IgD-negative memory B cell (primary cell): ENCODE data around the gene ASB4. TPM values are rescaled to one million over a fixed set of nuclear protein-coding genes. Genes with fewer than 3 reads are reported as not detected.
A peak's percentile ranks its signal among the peaks of the same experiment; 100 is the strongest.

Experiments used
- H3K27ac Mint-ChIP-seq, 3 donors: one replicate each; pipeline ENCODE4 v1.8.0; 2020 to 2022; ENCODE audit warnings: mild to moderate bottlenecking in 3 of 3, mixed read lengths in 3 of 3, moderate library complexity in 1 of 3
- H3K27me3 Mint-ChIP-seq: one replicate; pipeline ENCODE4 v1.8.0; 2021; ENCODE audit warnings: mixed read lengths
- H3K36me3 Mint-ChIP-seq: one replicate; pipeline ENCODE4 v1.8.0; 2020; ENCODE audit warnings: mild to moderate bottlenecking, mixed read lengths
- H3K4me1 Mint-ChIP-seq, 3 donors: one replicate each; pipeline ENCODE4 v1.8.0; 2020 to 2022; ENCODE audit warnings: mixed read lengths in 3 of 3, mild to moderate bottlenecking in 1 of 3
- H3K4me3 Mint-ChIP-seq, 4 donors: one replicate each; pipeline ENCODE4 v1.8.0; 2020 to 2022; ENCODE audit warnings: mild to moderate bottlenecking in 4 of 4, mixed read lengths in 4 of 4, moderate library complexity in 3 of 4
- H3K9me3 Mint-ChIP-seq, 3 donors: one replicate each; pipeline ENCODE4 v1.8.0; 2020 to 2021; ENCODE audit warnings: mixed read lengths in 3 of 3, mild to moderate bottlenecking in 1 of 3
- polyA plus RNA-seq: library from polyadenylated mRNA; unstranded; fragments of 300-500 nt; fragmentation: Illumina TruSeq; gene quantifications from one replicate; pipeline ENCODE4 v1.2.3, GENCODE V29; 2021

ASB4 gene
- polyA plus RNA-seq, 1 donor from 2014 or later, result not detected

DNA sequence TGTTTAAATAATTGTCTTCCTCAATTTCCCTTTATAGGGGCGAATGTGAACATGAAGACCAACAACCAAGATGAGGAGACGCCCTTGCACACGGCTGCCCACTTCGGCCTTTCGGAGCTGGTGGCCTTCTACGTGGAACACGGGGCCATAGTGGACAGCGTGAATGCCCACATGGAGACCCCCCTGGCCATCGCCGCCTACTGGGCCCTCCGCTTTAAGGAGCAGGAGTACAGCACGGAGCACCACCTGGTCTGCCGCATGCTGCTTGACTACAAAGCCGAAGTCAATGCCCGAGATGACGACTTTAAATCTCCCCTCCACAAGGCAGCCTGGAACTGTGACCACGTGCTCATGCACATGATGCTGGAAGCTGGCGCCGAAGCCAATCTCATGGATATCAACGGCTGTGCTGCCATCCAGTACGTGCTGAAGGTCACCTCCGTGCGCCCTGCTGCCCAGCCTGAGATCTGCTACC is 42.1 kb downstream of the ASB4 start:
- Mint-ChIP-seq H3K4me3 (no peak overlapping the region), H3K9me3 (no peaks in the 10 kb centered on the region), H3K27me3 (peaks cover 4% of the 10 kb centered on the region), H3K4me1 (peaks cover 0 to 2% (median 2%) of the 10 kb centered on the region in 3 donors), H3K27ac (no peak overlapping the region), H3K36me3 (no peaks in the 10 kb centered on the region)

DNA sequence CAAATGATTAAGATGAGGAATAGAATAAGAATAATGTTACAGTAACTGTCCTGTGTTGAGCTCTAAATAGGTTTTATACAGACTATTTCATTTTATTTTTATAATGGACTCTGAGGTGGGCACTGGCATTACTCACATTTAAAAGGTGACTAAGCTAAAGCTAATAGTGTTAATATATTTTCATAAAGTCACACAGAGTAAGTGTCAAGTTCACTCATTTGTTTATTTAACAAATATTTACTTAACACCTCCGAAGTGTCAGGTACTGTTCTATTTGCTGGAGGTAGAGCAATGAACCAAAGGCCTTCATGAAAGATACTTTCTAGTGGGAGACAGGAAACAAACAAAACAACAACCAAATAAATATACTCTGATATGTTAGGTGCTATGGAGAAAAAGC is 44.0 kb downstream of the ASB4 start:
- Mint-ChIP-seq H3K9me3 (peaks cover 0 to 2% (median 0%) of the 10 kb centered on the region in 3 donors), H3K27ac (no peak overlapping the region), H3K4me1 (peaks cover 0 to 2% (median 2%) of the 10 kb centered on the region in 3 donors), H3K27me3 (peaks cover 4% of the 10 kb centered on the region), H3K4me3 (no peak overlapping the region), H3K36me3 (no peaks in the 10 kb centered on the region)

DNA sequence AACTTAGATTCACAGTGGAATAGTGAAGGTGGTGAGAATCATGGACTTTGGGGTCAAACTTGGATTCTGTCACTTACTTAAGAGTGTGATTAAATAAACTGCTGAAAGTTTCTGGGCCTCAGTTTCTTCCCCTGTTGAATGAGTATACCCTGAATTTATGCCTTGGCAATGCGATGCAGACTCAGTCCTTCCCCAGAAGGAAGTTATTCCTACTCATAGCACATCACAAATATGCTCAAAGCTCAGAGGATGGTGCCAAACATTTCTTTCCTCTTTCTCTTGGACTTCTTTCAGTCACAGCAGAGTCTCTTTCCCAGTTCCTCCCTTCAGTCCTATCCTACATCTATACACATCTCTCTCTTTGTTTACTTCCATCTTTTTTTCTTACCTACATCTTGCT is 45.1 kb downstream of the ASB4 start:
- Mint-ChIP-seq H3K4me1 (peaks cover 0 to 2% (median 2%) of the 10 kb centered on the region in 3 donors), H3K4me3 (no peak overlapping the region), H3K27me3 (peaks cover 4% of the 10 kb centered on the region), H3K9me3 (peaks cover 0 to 2% (median 0%) of the 10 kb centered on the region in 3 donors), H3K36me3 (no peaks in the 10 kb centered on the region), H3K27ac (no peak overlapping the region)

DNA sequence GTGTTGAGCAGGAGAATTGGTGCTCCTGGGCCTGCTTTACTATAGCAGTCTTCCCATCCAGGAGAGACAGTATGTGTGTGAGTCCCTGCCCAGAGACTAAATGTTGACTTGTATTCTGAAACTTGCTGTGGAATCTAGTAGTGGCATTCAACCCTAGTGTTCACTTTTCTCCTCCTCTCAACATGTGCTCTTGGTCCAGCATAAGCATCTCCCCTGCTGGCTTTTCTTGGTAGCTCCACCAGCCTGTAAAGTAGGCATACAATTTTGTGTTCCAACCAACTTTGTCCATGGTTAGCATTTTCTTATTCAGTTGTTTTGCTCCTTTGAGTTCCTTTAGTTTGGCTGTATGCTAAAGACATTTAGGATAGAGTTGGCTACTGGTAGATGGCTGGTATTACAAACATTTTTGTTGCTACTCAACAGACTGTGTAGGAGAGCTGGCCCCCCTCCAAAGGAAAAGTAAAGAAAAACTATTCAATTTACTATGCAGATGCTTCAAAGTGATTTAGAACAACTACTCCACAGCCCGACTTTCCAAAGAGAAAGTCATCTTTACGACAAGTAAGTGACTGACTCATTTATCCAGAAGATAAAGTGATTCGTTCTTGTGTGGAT is 46.0 kb downstream of the ASB4 start:
- no peak overlapping the region for H3K4me3 Mint-ChIP-seq
- H3K36me3 Mint-ChIP-seq, result no peaks in the 10 kb centered on the region
- peaks cover 0 to 2% (median 0%) of the 10 kb centered on the region in 3 donors for H3K9me3 Mint-ChIP-seq
- H3K27me3 Mint-ChIP-seq, result no peaks in the 10 kb centered on the region
- no peak overlapping the region for H3K27ac Mint-ChIP-seq
- H3K4me1 Mint-ChIP-seq, result peaks cover 0 to 2% (median 2%) of the 10 kb centered on the region in 3 donors

DNA sequence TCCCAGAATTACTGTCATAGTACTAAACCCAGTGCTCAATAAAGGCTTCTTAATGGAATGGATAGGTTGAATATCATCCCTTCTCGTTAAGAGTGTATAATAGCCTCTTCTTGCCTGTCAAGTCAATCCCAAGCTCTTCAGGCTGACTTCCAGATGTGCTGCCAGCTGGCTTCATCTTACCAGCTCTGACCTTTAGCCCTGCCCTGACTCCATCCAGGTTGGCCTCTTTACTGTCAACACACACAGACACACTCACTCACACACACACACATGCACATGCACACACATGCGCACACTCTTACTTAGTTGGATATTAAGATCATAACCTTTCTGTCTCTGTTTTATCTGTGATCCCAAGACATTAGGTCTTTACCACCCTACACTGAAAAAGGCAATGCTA is 49.1 kb downstream of the ASB4 start:
- no peak overlapping the region for H3K4me3 Mint-ChIP-seq
- no peaks in the 10 kb centered on the region for H3K36me3 Mint-ChIP-seq
- no peak overlapping the region for H3K27ac Mint-ChIP-seq
- no peaks in the 10 kb centered on the region for H3K27me3 Mint-ChIP-seq
- H3K4me1 Mint-ChIP-seq, result no peaks in the 10 kb centered on the region
- H3K9me3 Mint-ChIP-seq, result peaks cover 0 to 2% (median 0%) of the 10 kb centered on the region in 3 donors

DNA sequence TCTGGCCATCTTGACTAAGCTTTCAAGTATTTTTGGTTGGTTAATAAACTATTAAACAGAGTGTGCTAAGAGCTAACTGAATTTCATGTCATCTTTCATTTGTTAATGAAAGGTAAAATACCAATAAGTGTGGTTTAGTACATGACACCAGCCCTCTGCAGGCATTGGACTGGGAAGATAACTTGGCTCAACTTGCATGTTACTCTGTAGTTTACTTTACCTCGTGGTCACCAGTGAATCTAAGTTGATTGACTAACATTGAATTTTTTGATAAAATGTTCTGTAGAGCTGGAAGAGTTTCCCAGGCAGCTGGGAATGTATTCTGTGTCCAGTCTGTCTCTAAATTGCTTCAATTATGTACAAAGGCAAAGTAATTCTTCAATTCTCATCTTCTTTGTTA is 49.9 kb downstream of the ASB4 start:
- H3K36me3 Mint-ChIP-seq, result no peaks in the 10 kb centered on the region
- H3K27ac Mint-ChIP-seq, result no peak overlapping the region
- peaks cover 0 to 2% (median 0%) of the 10 kb centered on the region in 3 donors for H3K9me3 Mint-ChIP-seq

DNA sequence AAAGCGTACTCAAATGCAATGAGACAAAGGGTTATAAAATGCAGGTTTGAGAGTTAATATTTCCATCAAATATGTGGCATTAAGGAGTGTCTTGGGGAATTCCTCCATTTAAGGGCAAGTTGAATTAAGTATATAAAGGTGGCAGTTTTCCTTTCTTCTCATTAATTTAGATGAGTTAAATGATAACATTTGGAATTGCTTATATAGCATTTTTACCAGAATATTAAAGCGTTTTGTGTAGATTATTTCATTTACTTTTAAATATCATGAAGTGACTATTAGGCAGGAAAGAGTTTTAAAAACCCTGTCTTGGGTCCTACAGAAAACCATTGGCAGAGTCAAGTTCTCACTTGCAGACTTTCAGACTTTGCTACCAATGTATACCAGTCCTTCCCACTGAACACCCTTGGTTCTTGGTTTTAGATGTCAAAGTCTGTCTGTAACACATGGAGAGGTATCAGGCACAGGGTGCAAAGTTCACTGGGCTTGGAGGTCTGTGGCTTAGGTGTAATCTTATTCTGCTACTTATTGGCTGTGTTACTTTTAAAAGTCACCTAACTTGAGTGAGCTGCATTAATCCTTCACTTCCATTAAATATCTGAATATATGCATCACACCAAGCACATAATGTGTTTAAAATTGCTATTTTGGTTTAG is 51.0 kb downstream of the ASB4 start:
- H3K27ac Mint-ChIP-seq, result no peak overlapping the region
- peaks cover 1% of the 10 kb centered on the region for H3K36me3 Mint-ChIP-seq
- H3K9me3 Mint-ChIP-seq, result peaks cover 0 to 2% (median 0%) of the 10 kb centered on the region in 3 donors
- no peaks in the 10 kb centered on the region for H3K27me3 Mint-ChIP-seq
- H3K4me1 Mint-ChIP-seq, result no peaks in the 10 kb centered on the region
- H3K4me3 Mint-ChIP-seq, result no peak overlapping the region

More for the DNA sequence above, 49.9 kb downstream of the ASB4 start:
- Mint-ChIP-seq H3K4me3 (no peak overlapping the region), H3K4me1 (no peaks in the 10 kb centered on the region), H3K27me3 (no peaks in the 10 kb centered on the region)

DNA sequence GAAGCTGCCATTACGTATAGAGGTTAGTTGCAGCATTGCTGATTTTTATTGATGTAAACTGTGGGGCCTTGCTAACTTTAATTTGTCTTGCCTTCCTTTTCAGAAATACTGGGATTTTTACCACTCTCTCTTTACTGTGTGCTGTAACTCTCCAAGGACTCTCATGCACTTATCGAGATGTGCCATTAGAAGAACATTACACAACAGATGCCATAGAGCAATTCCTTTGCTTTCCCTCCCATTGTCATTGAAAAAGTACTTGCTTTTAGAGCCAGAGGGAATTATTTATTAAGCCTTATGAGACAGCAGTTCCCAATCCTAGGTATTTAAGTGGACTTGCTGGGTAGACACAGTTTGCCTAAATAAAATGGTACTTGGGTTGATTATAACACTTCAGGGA is 51.7 kb downstream of the ASB4 start:
- no peaks in the 10 kb centered on the region for H3K27me3 Mint-ChIP-seq
- H3K4me1 Mint-ChIP-seq, result no peaks in the 10 kb centered on the region
- peaks cover 0 to 2% (median 0%) of the 10 kb centered on the region in 3 donors for H3K9me3 Mint-ChIP-seq
- peaks cover 1% of the 10 kb centered on the region for H3K36me3 Mint-ChIP-seq
- no peak overlapping the region for H3K27ac Mint-ChIP-seq
- H3K4me3 Mint-ChIP-seq, result no peak overlapping the region

DNA sequence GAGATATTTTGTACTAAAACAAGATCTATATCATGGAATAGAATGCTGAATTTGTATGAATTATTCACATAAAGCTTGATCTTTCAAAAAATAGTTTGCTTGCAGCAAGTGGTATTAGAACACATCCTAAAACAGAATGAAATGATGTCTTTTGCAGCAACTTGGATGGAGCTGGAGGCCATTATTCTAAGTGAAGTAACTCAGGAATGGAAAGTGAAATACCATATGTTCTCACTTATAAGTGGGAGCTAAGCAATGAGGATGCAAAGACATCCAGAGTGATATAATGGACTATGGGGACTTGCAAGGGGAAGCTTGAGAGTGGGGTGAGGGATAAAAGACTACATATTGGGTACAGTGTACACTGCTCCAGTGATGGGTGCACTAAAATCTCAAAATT is 53.7 kb downstream of the ASB4 start:
- no peak overlapping the region for H3K27ac Mint-ChIP-seq
- H3K4me3 Mint-ChIP-seq, result no peak overlapping the region
- H3K27me3 Mint-ChIP-seq, result no peaks in the 10 kb centered on the region
- H3K4me1 Mint-ChIP-seq, result no peaks in the 10 kb centered on the region
- H3K9me3 Mint-ChIP-seq, result no peaks in the 10 kb centered on the region
- H3K36me3 Mint-ChIP-seq, result peaks cover 1% of the 10 kb centered on the region

DNA sequence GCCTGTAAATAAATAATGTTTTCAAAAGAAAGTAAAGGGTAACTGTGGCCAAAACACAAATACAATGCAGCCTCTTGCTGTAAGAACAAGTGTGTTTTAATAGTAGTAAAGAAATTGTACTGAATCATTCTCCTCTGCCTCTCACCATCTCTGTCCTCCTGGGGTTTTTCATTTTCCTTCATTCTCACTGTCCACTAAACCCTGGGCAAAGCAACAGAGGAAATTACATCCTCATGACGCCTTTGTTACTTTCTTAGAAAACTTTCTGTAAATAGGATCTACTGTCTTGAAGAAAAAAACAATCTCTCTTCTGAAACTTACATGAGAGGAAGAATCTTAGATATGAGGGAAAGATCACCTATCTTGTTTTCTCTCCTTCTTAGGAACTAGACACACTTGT is 54.6 kb downstream of the ASB4 start:
- Mint-ChIP-seq H3K27me3 (no peaks in the 10 kb centered on the region), H3K36me3 (peaks cover 1% of the 10 kb centered on the region), H3K4me1 (peaks cover 0 to 6% (median 1%) of the 10 kb centered on the region in 3 donors), H3K9me3 (no peaks in the 10 kb centered on the region), H3K4me3 (no peak overlapping the region), H3K27ac (no peak overlapping the region)

DNA sequence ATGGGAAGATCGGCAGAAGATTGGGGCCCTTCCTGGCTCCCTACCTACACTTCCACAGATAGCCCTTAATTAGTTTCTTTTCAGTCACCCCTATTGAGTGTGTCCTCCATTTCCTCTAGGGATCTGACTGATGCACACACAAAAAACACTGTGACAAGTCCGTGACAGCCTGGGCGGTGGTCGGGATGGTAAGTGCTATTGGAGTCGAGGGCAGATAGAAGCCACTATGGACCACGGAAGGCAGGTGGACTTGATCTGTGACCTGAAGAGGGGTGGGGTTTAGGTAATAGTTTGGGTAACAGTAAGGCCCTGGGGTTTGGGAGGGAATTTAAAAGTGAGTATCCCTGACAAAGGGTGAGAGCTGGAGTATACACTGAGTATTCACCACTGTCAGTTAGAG is 57.6 kb downstream of the ASB4 start:
- Mint-ChIP-seq H3K27ac (no peak overlapping the region), H3K36me3 (peaks cover 1% of the 10 kb centered on the region), H3K4me1 (peaks cover 0 to 12% (median 3%) of the 10 kb centered on the region in 3 donors), H3K4me3 (no peak overlapping the region), H3K9me3 (no peaks in the 10 kb centered on the region), H3K27me3 (peaks cover 2% of the 10 kb centered on the region)

DNA sequence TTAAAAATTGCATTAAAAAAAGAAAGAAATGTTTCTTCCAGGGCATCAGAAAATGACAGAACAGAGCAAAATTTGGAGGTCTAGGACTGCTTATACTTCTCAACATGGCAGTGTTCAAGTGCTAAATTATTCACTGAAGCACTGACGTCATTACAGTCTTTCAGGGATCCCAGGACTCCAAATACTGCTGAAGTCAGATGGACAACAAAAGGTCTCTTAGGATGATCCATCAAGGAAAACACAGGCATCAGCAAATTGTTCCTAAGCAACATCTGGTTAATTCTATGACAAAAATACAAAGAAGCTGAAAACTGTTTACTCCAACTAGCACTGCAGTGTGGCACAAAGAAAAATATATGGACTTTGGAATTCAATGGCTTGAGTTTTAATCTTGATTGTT is 58.4 kb downstream of the ASB4 start:
- Mint-ChIP-seq H3K4me3 (no peak overlapping the region), H3K27ac (no peak overlapping the region), H3K36me3 (peaks cover 1% of the 10 kb centered on the region), H3K9me3 (no peaks in the 10 kb centered on the region), H3K4me1 (peaks cover 0 to 12% (median 3%) of the 10 kb centered on the region in 3 donors), H3K27me3 (peaks cover 2% of the 10 kb centered on the region)

DNA sequence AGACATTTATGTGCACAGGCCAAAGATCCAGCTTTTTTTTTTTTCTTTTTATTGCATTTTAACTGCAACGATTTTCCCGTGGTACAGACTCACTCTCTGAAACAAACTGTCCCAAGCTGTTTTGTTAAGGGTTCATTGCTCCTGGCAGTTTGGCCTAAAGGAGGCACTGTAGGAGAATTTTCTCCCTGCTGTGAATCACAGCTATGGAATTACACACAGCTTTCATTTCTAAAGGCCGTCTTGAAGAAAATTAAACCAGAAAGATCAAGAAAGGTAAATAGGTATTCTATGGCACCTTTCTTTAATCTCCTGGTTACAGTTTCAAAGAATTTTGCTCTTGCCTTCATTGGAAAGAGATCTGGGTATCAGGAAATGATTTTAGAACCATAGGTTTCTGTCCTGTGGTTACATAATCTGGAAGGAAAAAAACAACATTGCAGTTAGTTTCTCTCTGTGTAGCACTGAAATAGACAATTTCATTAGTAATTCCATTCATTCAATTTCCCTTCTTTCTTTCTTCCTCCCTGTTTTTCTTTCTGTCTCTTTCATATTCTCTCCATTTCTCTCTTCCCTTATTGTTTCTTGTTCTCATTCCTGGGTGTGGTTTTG is 59.4 kb downstream of the ASB4 start:
- H3K36me3 Mint-ChIP-seq, result peaks cover 1% of the 10 kb centered on the region
- H3K27me3 Mint-ChIP-seq, result peaks cover 2% of the 10 kb centered on the region
- H3K27ac Mint-ChIP-seq, result no peak overlapping the region
- peaks cover 0 to 12% (median 7%) of the 10 kb centered on the region in 3 donors for H3K4me1 Mint-ChIP-seq
- H3K9me3 Mint-ChIP-seq, result no peaks in the 10 kb centered on the region
- no peak overlapping the region for H3K4me3 Mint-ChIP-seq

DNA sequence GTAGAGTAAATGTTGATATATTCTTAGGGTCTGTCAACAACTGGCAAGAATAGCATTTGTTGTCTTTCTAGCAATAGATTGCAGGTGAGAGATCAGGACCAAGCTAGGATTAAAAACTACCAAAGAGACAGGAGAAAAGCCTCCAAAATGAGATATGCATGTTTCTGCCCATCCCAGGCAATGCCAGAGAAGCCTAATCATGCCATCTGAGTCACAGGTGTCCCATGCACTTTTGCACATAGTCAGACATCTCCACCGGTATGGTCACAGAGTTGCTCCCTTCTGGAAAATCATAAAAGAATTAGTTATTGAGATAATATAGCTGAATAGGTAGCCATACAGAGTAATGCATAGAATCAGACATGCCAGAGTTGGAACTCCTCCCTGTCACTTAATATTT is 59.9 kb downstream of the ASB4 start:
- Mint-ChIP-seq H3K4me3 (no peak overlapping the region), H3K36me3 (peaks cover 1% of the 10 kb centered on the region), H3K4me1 (peaks cover 0 to 15% (median 13%) of the 10 kb centered on the region in 3 donors), H3K27ac (peak overlapping the region in 1 of 3 donors; percentile 13), H3K27me3 (peaks cover 2% of the 10 kb centered on the region), H3K9me3 (no peaks in the 10 kb centered on the region)

DNA sequence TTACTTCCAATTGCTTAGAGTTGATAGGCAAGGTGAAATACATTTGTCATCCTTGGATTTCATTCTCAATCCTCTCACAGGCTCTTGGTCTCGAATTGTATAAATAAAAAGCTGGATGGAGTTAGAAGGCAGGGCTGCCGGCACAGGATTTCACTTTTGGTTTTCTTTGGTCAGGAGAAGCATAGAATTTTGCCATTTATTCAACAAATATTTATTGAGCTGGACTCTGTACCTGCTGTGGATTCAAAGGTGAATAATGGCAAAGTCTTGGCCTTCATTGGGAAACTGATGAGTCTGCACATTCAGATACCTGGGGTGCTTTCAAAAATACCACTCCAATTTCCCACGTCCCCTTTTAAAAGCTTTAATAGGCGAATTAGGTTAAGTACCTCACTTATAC is 60.9 kb downstream of the ASB4 start:
- Mint-ChIP-seq H3K4me3 (no peak overlapping the region), H3K36me3 (peaks cover under 1% of the 10 kb centered on the region), H3K27me3 (peaks cover 3% of the 10 kb centered on the region)

More for the DNA sequence above, 60.9 kb downstream of the ASB4 start:
- H3K27ac Mint-ChIP-seq, result no peak overlapping the region
- no peaks in the 10 kb centered on the region for H3K9me3 Mint-ChIP-seq
- peaks cover 0 to 16% (median 13%) of the 10 kb centered on the region in 3 donors for H3K4me1 Mint-ChIP-seq
